A673 (cell line): Measurements from ENCODE around the gene GET4. TPM values are rescaled to one million over a fixed set of nuclear protein-coding genes. Genes with fewer than 3 reads are reported as not detected.

Source experiments
- BruUV-seq: library from RNA; stranded (reverse); fragments of 400-500 nt; replicated peaks from 2 replicates; lab custom pipeline; 2021; lab: Mats Ljungman, UMichigan
- CTCF ChIA-PET: fragments of 300-600 bp; sonication (Branson Sonifier 250); formaldehyde crosslinking; loops from one replicate; lab custom pipeline; 2022; ENCODE audit warnings: antibody characterized with exemption; lab: Charles Lee
- POLR2A ChIA-PET: fragments of 300-600 bp; sonication (Branson Sonifier 250); formaldehyde crosslinking; loops from one replicate; lab custom pipeline; 2022; ENCODE audit warnings: antibody characterized with exemption; ENCODE audit not compliant: low non-redundant PET; lab: Charles Lee
- DNase-seq: peaks from one replicate; pipeline ENCODE4 v3.0.0-alpha.2; 2015; ENCODE audit warnings: low spot score
- H3K27ac ChIP-seq: fragments of 200-600 bp; sonication (generic); 2 replicates; pipeline ENCODE4 v1.5.1; 2016; ENCODE audit warnings: mixed run types, low read depth, mild to moderate bottlenecking, mixed read lengths, antibody characterized with exemption, low read length; ENCODE audit not compliant: poor library complexity, severe bottlenecking
- H3K27me3 ChIP-seq: fragments of 200-600 bp; sonication (generic); replicated peaks from 2 replicates; pipeline ENCODE4 v1.6.1; 2017; ENCODE audit warnings: mixed run types, low read depth, mild to moderate bottlenecking, mixed read lengths, antibody characterized with exemption, low read length; ENCODE audit not compliant: insufficient read depth, poor library complexity
- H3K36me3 ChIP-seq: fragments of 200-600 bp; sonication (generic); 2 replicates; pipeline ENCODE4 v1.6.1; 2016; ENCODE audit warnings: mixed run types, mild to moderate bottlenecking, mixed read lengths, antibody characterized with exemption, low read length; ENCODE audit not compliant: insufficient read depth, poor library complexity, severe bottlenecking
- H3K4me1 ChIP-seq: fragments of 200-600 bp; sonication (generic); 2 replicates; pipeline ENCODE4 v1.6.1; 2017; ENCODE audit warnings: mixed run types, mild to moderate bottlenecking, mixed read lengths, antibody characterized with exemption, low read length; ENCODE audit not compliant: insufficient read depth, poor library complexity, severe bottlenecking
- H3K4me3 ChIP-seq: fragments of 200-600 bp; sonication (generic); 2 replicates; pipeline ENCODE4 v1.5.1; 2016; ENCODE audit warnings: low read depth, mixed run types, mild to moderate bottlenecking, mixed read lengths, low read length; ENCODE audit not compliant: poor library complexity, severe bottlenecking
- H3K9me3 ChIP-seq: fragments of 200-600 bp; sonication (generic); 2 replicates; pipeline ENCODE4 v1.6.1; 2016; ENCODE audit warnings: mixed run types, low read depth, mild to moderate bottlenecking, mixed read lengths, antibody characterized with exemption, low read length; ENCODE audit not compliant: poor library complexity, severe bottlenecking
- CTCF ChIP-seq: fragments of 300-800, 200-600 bp; sonication (generic); conservative IDR thresholded peaks from 2 replicates; pipeline ENCODE4 v1.5.1; 2017; ENCODE audit warnings: low read depth, mild to moderate bottlenecking, antibody characterized with exemption, low read length, moderate library complexity, mixed read lengths
- EZH2 ChIP-seq: fragments of 200-600 bp; sonication (generic); IDR thresholded peaks from 2 replicates; pipeline ENCODE4 v1.6.1; 2017; ENCODE audit warnings: borderline replicate concordance, low read depth, mild to moderate bottlenecking, mixed read lengths, antibody characterized with exemption, low read length; ENCODE audit not compliant: poor library complexity, severe bottlenecking
- intact Hi-C: fragments of 100-400 bp; cut with micrococcal nuclease; formaldehyde crosslinking; loops from one replicate; pipeline ENCODE4 v1.10.0; 2022; ENCODE audit not compliant: unreplicated experiment
- total RNA-seq: library from RNA; stranded (reverse); gene quantifications from 2 replicates; pipeline ENCODE4 v1.2.3, GENCODE V29; 2021

Gene GET4
- total RNA-seq, 1 experiment from 2014 or later: 49.7 TPM

- H3K27ac ChIP-seq: peak overlapping the region; percentile 85
- H3K4me3 ChIP-seq: peak overlapping the region; percentile 98
- TF ChIP-seq EZH2 (no peak), CTCF (no peak)
- H3K36me3 ChIP-seq: peaks cover 23% of the 10 kb centered on the region
- no peak for DNase-seq
- intact Hi-C loops: no loop called here
- ChIA-PET POLR2A (no interaction called here), CTCF (no interaction called here)
- peaks cover 18% of the 10 kb centered on the region for H3K4me1 ChIP-seq
- H3K27me3 ChIP-seq: no peaks in the 10 kb centered on the region
- H3K9me3 ChIP-seq: no peaks in the 10 kb centered on the region
- no TSS peak for BruUV-seq
Measured at GRCh38 chr7:876972-877311, 588 bp downstream of the GET4 start.

GRCh38 chr7:877312-878232, 1.2 kb downstream of the GET4 start:
- no peak for DNase-seq
- CTCF ChIA-PET: no interaction called here
- POLR2A ChIA-PET: no interaction called here

GRCh38 chr7:879093-879492, 2.7 kb downstream of the GET4 start:
- ChIA-PET CTCF (no interaction called here), POLR2A (no interaction called here)
- BruUV-seq: TSS peak; percentile 21
- intact Hi-C loops: no loop called here
- no peak for DNase-seq
- H3K4me3 ChIP-seq: no peak overlapping the region
- H3K9me3 ChIP-seq: no peaks in the 10 kb centered on the region
- H3K36me3 ChIP-seq: peaks cover 17% of the 10 kb centered on the region
- H3K27ac ChIP-seq: peak overlapping the region; percentile 5
- H3K27me3 ChIP-seq: no peaks in the 10 kb centered on the region
- peaks cover 10% of the 10 kb centered on the region for H3K4me1 ChIP-seq
- TF ChIP-seq CTCF: no peak
- no peak for TF ChIP-seq EZH2

More at GRCh38 chr7:877312-878232, 1.2 kb downstream of the GET4 start:
- intact Hi-C loops: no loop called here
- Histone ChIP-seq H3K36me3 (peaks cover 23% of the 10 kb centered on the region), H3K27ac (peak overlapping the region; percentile 85), H3K4me3 (peak overlapping the region; percentile 98), H3K4me1 (peaks cover 18% of the 10 kb centered on the region), H3K27me3 (no peaks in the 10 kb centered on the region), H3K9me3 (no peaks in the 10 kb centered on the region)
- no TSS peak for BruUV-seq
- TF ChIP-seq EZH2: no peak

- intact Hi-C loops: no loop called here
- POLR2A ChIA-PET: no interaction called here
- Histone ChIP-seq H3K27me3 (no peaks in the 10 kb centered on the region), H3K36me3 (peaks cover 12% of the 10 kb centered on the region), H3K4me3 (no peak overlapping the region), H3K27ac (peak overlapping the region; percentile 5), H3K9me3 (no peaks in the 10 kb centered on the region), H3K4me1 (peaks cover 8% of the 10 kb centered on the region)
- DNase-seq: no peak
- CTCF ChIA-PET: no interaction called here
- no TSS peak for BruUV-seq
- TF ChIP-seq CTCF (no peak), EZH2 (no peak)
Measured at GRCh38 chr7:879706-880105, 3.4 kb downstream of the GET4 start.
